ENCODE measurements around the gene LSM14A.
"Not testable (repeated sequence)": the region's sequence is repeated elsewhere in the genome, so short reads cannot be mapped to it uniquely, and the experiment has no call there.

DNA sequence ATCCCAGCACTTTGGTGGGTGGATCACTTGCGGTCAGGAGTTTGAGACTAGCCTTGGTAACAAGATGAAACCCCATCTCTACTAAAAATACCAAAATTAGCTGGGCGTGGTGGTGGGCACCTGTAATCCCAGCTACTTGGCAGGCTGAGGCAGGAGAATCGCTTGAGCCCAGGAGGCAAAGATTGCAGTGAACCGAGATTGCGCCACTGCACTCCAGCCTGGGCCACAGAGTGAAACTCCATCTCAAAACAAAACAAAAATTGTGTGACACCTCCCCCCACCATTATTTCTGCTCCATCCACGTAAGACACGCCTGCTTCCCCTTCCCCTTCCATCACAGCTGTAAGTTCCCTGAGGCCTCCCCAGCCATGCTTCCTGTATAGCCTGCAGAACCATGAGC, 13.3 kb upstream of the LSM14A start:
- TF ChIP-seq ZNF169 (tag by site-specific recombination; IDR thresholded peaks at IDR 0.05); YY1 (tag by site-specific recombination; IDR thresholded peaks at IDR 0.05); CTCF (tag by site-specific recombination; IDR thresholded peaks at IDR 0.05); ZNF133 (tag by site-specific recombination; IDR thresholded peaks at IDR 0.05); ZNF366 (tag by site-specific recombination; conservative IDR thresholded peaks at IDR 0.05); ZNF311 (tag by site-specific recombination; IDR thresholded peaks at IDR 0.05; ENCODE audit: borderline replicate concordance); ZNF521 (tag by site-specific recombination; IDR thresholded peaks at IDR 0.05): not testable (repeated sequence)
- TF ChIP-seq, protein P1, sequence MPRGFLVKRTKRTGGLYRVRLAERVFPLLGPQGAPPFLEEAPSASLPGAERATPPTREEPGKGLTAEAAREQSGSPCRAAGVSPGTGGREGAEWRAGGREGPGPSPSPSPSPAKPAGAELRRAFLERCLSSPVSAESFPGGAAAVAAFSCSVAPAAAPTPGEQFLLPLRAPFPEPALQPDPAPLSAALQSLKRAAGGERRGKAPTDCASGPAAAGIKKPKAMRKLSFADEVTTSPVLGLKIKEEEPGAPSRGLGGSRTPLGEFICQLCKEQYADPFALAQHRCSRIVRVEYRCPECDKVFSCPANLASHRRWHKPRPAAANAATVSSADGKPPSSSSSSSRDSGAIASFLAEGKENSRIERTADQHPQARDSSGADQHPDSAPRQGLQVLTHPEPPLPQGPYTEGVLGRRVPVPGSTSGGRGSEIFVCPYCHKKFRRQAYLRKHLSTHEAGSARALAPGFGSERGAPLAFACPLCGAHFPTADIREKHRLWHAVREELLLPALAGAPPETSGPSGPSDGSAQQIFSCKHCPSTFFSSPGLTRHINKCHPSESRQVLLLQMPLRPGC (tag by site-specific recombination; IDR thresholded peaks at IDR 0.05), result not testable (repeated sequence)
- TF ChIP-seq, protein P2, sequence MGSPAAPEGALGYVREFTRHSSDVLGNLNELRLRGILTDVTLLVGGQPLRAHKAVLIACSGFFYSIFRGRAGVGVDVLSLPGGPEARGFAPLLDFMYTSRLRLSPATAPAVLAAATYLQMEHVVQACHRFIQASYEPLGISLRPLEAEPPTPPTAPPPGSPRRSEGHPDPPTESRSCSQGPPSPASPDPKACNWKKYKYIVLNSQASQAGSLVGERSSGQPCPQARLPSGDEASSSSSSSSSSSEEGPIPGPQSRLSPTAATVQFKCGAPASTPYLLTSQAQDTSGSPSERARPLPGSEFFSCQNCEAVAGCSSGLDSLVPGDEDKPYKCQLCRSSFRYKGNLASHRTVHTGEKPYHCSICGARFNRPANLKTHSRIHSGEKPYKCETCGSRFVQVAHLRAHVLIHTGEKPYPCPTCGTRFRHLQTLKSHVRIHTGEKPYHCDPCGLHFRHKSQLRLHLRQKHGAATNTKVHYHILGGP (tag by site-specific recombination; IDR thresholded peaks at IDR 0.05), result not testable (repeated sequence)
